ENCODE results near the gene LHX4.

The LHX4 gene

GRCh38 chr1:180271272-180272255 lies 41.5 kb downstream of the LHX4 start:
- H3K4me3 Mint-ChIP-seq = no peak overlapping the region

GRCh38 chr1:180272395-180272794 lies 42.3 kb downstream of the LHX4 start:
- H3K4me3 Mint-ChIP-seq = no peak overlapping the region
- no peaks in the 10 kb centered on the region for H3K4me1 Mint-ChIP-seq (ENCODE audit: low read depth)
- peaks cover 7% of the 10 kb centered on the region for H3K36me3 Mint-ChIP-seq (ENCODE audit: low read depth)
- no peaks in the 10 kb centered on the region for H3K27me3 Mint-ChIP-seq (ENCODE audit: low read depth)
- no peaks in the 10 kb centered on the region for H3K9me3 Mint-ChIP-seq
- no peak overlapping the region for H3K27ac Mint-ChIP-seq

More at GRCh38 chr1:180271272-180272255, 41.5 kb downstream of the LHX4 start:
- H3K9me3 Mint-ChIP-seq = no peaks in the 10 kb centered on the region
- H3K27me3 Mint-ChIP-seq (ENCODE audit: low read depth) = no peaks in the 10 kb centered on the region
- H3K36me3 Mint-ChIP-seq (ENCODE audit: low read depth) = peaks cover 7% of the 10 kb centered on the region
- no peaks in the 10 kb centered on the region for H3K4me1 Mint-ChIP-seq (ENCODE audit: low read depth)
- H3K27ac Mint-ChIP-seq = no peak overlapping the region

GRCh38 chr1:180273066-180273465 lies 43.0 kb downstream of the LHX4 start:
- no peak overlapping the region for H3K27ac Mint-ChIP-seq
- H3K9me3 Mint-ChIP-seq = no peaks in the 10 kb centered on the region
- peaks cover 7% of the 10 kb centered on the region for H3K36me3 Mint-ChIP-seq (ENCODE audit: low read depth)
- no peaks in the 10 kb centered on the region for H3K4me1 Mint-ChIP-seq (ENCODE audit: low read depth)
- no peak overlapping the region for H3K4me3 Mint-ChIP-seq
- no peaks in the 10 kb centered on the region for H3K27me3 Mint-ChIP-seq (ENCODE audit: low read depth)

- Mint-ChIP-seq H3K27ac (no peak overlapping the region), H3K4me3 (no peak overlapping the region), H3K27me3 (ENCODE audit: low read depth) (no peaks in the 10 kb centered on the region), H3K9me3 (no peaks in the 10 kb centered on the region), H3K4me1 (ENCODE audit: low read depth) (no peaks in the 10 kb centered on the region), H3K36me3 (ENCODE audit: low read depth) (peaks cover 7% of the 10 kb centered on the region)
Measured at GRCh38 chr1:180274221-180274620, 44.2 kb downstream of the LHX4 start.

- H3K9me3 Mint-ChIP-seq = no peaks in the 10 kb centered on the region
- H3K4me1 Mint-ChIP-seq (ENCODE audit: low read depth) = no peaks in the 10 kb centered on the region
- no peak overlapping the region for H3K27ac Mint-ChIP-seq
- no peak overlapping the region for H3K4me3 Mint-ChIP-seq
- no peaks in the 10 kb centered on the region for H3K27me3 Mint-ChIP-seq (ENCODE audit: low read depth)
- H3K36me3 Mint-ChIP-seq (ENCODE audit: low read depth) = peaks cover 7% of the 10 kb centered on the region
Measured at GRCh38 chr1:180275726-180276125, 45.7 kb downstream of the LHX4 start.

GRCh38 chr1:180277476-180278193 lies 47.6 kb downstream of the LHX4 start:
- H3K27me3 Mint-ChIP-seq (ENCODE audit: low read depth) = no peaks in the 10 kb centered on the region
- H3K36me3 Mint-ChIP-seq (ENCODE audit: low read depth) = peaks cover 7% of the 10 kb centered on the region
- no peaks in the 10 kb centered on the region for H3K4me1 Mint-ChIP-seq (ENCODE audit: low read depth)

GRCh38 chr1:180278194-180278515 lies 48.1 kb downstream of the LHX4 start:
- H3K4me3 Mint-ChIP-seq = no peak overlapping the region
- H3K4me1 Mint-ChIP-seq (ENCODE audit: low read depth) = no peaks in the 10 kb centered on the region
- no peaks in the 10 kb centered on the region for H3K27me3 Mint-ChIP-seq (ENCODE audit: low read depth)
- no peaks in the 10 kb centered on the region for H3K9me3 Mint-ChIP-seq
- H3K36me3 Mint-ChIP-seq (ENCODE audit: low read depth) = peaks cover 7% of the 10 kb centered on the region
- H3K27ac Mint-ChIP-seq = no peak overlapping the region

More at GRCh38 chr1:180277476-180278193, 47.6 kb downstream of the LHX4 start:
- no peak overlapping the region for H3K27ac Mint-ChIP-seq
- H3K9me3 Mint-ChIP-seq = no peaks in the 10 kb centered on the region
- no peak overlapping the region for H3K4me3 Mint-ChIP-seq

- H3K9me3 Mint-ChIP-seq = no peaks in the 10 kb centered on the region
- H3K4me3 Mint-ChIP-seq = no peak overlapping the region
- H3K36me3 Mint-ChIP-seq (ENCODE audit: low read depth) = peaks cover 7% of the 10 kb centered on the region
- H3K4me1 Mint-ChIP-seq (ENCODE audit: low read depth) = no peaks in the 10 kb centered on the region
- no peak overlapping the region for H3K27ac Mint-ChIP-seq
- no peaks in the 10 kb centered on the region for H3K27me3 Mint-ChIP-seq (ENCODE audit: low read depth)
Measured at GRCh38 chr1:180278596-180279395, 48.7 kb downstream of the LHX4 start.

- Mint-ChIP-seq H3K27me3 (ENCODE audit: low read depth) (no peaks in the 10 kb centered on the region), H3K27ac (no peak overlapping the region), H3K9me3 (no peaks in the 10 kb centered on the region), H3K36me3 (ENCODE audit: low read depth) (peaks cover 9% of the 10 kb centered on the region), H3K4me3 (no peak overlapping the region), H3K4me1 (ENCODE audit: low read depth) (no peaks in the 10 kb centered on the region)
Measured at GRCh38 chr1:180279651-180280050, 49.6 kb downstream of the LHX4 start.

- H3K27me3 Mint-ChIP-seq (ENCODE audit: low read depth) = no peaks in the 10 kb centered on the region
- no peaks in the 10 kb centered on the region for H3K9me3 Mint-ChIP-seq
- H3K4me3 Mint-ChIP-seq = no peak overlapping the region
- H3K4me1 Mint-ChIP-seq (ENCODE audit: low read depth) = no peaks in the 10 kb centered on the region
- H3K36me3 Mint-ChIP-seq (ENCODE audit: low read depth) = peaks cover 2% of the 10 kb centered on the region
- H3K27ac Mint-ChIP-seq = no peak overlapping the region
Measured at GRCh38 chr1:180280617-180281016, 50.6 kb downstream of the LHX4 start.

- no peaks in the 10 kb centered on the region for H3K4me1 Mint-ChIP-seq (ENCODE audit: low read depth)
- no peak overlapping the region for H3K27ac Mint-ChIP-seq
- H3K27me3 Mint-ChIP-seq (ENCODE audit: low read depth) = no peaks in the 10 kb centered on the region
- peaks cover 2% of the 10 kb centered on the region for H3K36me3 Mint-ChIP-seq (ENCODE audit: low read depth)
- no peak overlapping the region for H3K4me3 Mint-ChIP-seq
- no peaks in the 10 kb centered on the region for H3K9me3 Mint-ChIP-seq
Measured at GRCh38 chr1:180281490-180281889, 51.4 kb downstream of the LHX4 start.

- Mint-ChIP-seq H3K9me3 (no peaks in the 10 kb centered on the region), H3K27me3 (ENCODE audit: low read depth) (no peaks in the 10 kb centered on the region), H3K27ac (no peak overlapping the region), H3K36me3 (ENCODE audit: low read depth) (peaks cover 2% of the 10 kb centered on the region), H3K4me1 (ENCODE audit: low read depth) (no peaks in the 10 kb centered on the region), H3K4me3 (no peak overlapping the region)
Measured at GRCh38 chr1:180282401-180283044, 52.5 kb downstream of the LHX4 start.

- Mint-ChIP-seq H3K36me3 (ENCODE audit: low read depth) (peaks cover 8% of the 10 kb centered on the region), H3K4me3 (no peak overlapping the region), H3K9me3 (no peaks in the 10 kb centered on the region), H3K4me1 (ENCODE audit: low read depth) (no peaks in the 10 kb centered on the region), H3K27ac (no peak overlapping the region), H3K27me3 (ENCODE audit: low read depth) (no peaks in the 10 kb centered on the region)
Measured at GRCh38 chr1:180283098-180283497, 53.0 kb downstream of the LHX4 start.

GRCh38 chr1:180286417-180286816 lies 56.4 kb downstream of the LHX4 start:
- peaks cover 12% of the 10 kb centered on the region for H3K36me3 Mint-ChIP-seq (ENCODE audit: low read depth)
- H3K27me3 Mint-ChIP-seq (ENCODE audit: low read depth) = no peaks in the 10 kb centered on the region
- H3K4me1 Mint-ChIP-seq (ENCODE audit: low read depth) = peaks cover 14% of the 10 kb centered on the region
- H3K4me3 Mint-ChIP-seq = no peak overlapping the region
- H3K9me3 Mint-ChIP-seq = no peaks in the 10 kb centered on the region
- H3K27ac Mint-ChIP-seq = no peak overlapping the region

All from T-helper 1 cell treated with Interleukin-12 subunit alpha and Interleukin-12 subunit beta and Interleukin-4 antibody, amounts not matched to agents 30 μg/mL and 1 μg/mL, for 36 hours (primary cell).